Measurements from ENCODE around the gene ADAMTSL2.

Gene ADAMTSL2

DNA sequence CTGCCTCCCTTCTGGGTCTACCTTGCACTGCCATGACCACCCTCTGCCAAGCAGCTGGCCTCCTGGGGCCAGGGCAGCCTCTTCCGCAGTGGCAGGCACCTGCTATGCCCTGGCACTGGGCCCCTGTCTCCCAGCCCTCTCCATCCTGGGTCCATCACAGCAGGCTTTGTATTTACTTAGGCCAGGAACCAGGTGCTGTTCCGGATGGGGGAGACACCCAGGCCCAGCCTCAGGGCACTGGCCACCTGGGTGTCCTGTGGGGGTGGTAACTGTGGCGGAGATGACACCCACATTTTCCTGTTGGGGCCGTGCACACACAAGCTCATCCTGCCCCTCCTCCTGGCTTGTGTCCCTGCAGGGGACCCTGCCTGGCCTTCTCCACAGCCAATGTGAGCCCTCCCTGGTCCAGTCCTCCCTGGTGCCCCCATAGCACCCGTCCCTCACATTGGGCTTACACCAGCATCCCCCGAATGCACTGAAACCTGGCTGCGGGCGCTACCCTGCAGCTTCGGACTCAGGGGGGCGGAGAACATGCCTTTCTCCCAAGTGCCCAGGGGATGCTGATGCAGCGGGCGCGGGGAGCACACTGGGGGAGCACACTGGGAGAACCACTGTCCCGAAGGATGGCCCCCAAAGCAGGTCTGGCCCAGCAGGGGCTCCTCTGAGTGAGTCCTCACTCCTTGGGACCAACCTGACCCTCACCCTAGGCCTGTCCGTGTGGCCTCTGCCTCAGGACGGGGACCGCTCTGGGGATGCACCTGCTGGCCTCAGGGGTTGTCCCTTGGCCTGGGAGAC is 56.8 kb downstream of the ADAMTSL2 start:
- peak; percentile 72 for DNase-seq

- no peak for DNase-seq
Observed at GRCh38 chr9:133591985-133592384, 57.5 kb downstream of the ADAMTSL2 start.

- DNase-seq = no peak
Observed at GRCh38 chr9:133592731-133593409, 58.4 kb downstream of the ADAMTSL2 start.

GRCh38 chr9:133593587-133594253 is 59.2 kb downstream of the ADAMTSL2 start:
- no peak for DNase-seq

- DNase-seq = no peak
Observed at GRCh38 chr9:133594310-133594709, 59.8 kb downstream of the ADAMTSL2 start.

GRCh38 chr9:133595910-133596309 is 61.4 kb downstream of the ADAMTSL2 start:
- DNase-seq = no peak

GRCh38 chr9:133597316-133597957 is 62.9 kb downstream of the ADAMTSL2 start:
- DNase-seq = no peak

GRCh38 chr9:133598978-133599377 is 64.5 kb downstream of the ADAMTSL2 start:
- DNase-seq = no peak

DNA sequence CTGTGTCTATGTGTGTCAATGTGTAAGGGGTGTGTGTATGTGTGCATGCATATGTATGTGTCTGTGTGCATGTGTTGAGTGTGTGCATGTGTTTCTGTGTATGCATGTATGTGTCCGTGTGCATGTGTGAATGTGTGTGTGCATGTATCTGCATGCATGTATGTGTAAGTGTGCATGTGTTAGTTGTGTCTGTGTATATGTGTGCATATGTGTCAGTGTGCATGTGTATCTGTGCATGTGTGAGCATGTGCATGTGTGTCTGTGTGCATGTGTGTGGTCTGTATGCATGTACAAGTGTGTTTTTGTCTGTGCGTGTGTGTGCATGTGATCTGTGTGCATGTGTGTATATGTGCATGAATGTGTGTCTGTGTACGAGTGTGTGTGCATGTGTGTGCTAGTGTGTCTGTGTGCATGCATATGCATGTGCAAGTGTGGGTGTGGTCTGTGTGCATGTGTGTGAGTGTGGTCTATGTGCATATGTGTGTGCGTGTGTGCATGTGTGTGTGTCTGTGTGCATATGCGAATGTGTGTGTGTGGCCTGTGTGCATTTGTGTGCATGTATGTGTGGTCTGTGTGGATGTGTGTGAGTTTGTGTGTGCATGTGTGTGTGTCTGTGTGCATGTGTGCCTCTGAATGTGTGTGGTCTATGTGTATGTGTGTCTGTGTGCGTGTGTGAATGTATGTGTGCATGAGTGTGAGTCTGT is 65.1 kb downstream of the ADAMTSL2 start:
- DNase-seq = no peak

DNA sequence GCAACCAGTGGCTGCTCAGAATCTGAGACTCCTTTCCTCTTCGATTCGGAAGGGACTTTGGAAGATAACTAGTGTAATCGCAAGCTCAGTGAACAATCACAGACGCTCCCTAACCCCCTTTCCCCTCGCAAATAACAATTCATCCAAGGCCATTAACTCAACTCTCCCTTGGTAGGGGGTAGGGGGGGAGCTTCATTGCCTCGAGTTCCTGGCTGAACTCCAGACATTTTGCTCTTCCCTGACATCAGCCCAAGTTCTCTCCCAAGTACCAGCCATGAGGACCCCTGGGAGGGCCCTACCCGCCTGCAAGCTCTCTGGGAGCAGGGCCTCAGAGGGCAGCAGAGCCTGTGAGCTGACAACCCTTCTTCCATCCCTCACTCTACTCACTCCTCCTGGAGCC is 66.2 kb downstream of the ADAMTSL2 start:
- DNase-seq = no peak

DNA sequence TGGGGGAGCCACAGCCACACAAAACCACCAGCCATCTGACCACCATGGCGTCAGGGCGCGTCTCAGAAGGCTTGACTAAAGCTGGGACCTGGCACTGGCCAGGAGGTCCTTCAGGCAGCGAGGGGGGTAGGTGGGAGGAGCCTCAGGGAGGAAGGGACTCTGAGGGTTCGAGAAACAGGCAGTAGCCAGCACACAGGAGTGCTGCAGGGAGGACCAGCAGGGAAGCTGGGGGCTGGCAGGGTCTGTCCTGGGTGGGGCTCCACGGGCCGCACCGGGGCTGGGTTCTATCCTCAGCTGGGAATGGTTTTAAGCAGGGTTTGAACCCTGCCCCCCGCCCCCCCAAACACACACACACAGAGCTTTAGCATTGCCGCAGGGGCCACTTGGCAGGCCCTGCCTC is 67.2 kb downstream of the ADAMTSL2 start:
- DNase-seq = no peak

DNA sequence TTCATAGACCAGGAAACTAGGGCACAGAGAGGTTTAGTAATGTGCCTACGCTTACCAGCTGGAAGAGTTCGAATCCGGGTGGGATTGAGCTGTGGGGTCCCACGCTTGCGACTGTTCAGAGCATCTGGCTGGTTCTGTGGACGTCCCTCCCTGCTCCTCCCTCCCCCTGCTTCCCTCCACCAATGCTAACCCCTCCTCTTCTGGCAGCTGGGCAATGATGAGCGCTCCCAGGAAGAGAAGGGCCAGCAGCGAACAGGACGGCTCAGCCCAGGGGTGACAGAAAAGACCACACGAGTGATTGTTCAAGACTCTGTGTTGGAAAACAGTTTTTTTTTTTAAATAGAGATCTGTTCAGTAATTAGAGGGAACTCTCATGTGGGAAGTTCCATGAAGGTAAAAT is 67.8 kb downstream of the ADAMTSL2 start:
- DNase-seq = peak; percentile 45

DNA sequence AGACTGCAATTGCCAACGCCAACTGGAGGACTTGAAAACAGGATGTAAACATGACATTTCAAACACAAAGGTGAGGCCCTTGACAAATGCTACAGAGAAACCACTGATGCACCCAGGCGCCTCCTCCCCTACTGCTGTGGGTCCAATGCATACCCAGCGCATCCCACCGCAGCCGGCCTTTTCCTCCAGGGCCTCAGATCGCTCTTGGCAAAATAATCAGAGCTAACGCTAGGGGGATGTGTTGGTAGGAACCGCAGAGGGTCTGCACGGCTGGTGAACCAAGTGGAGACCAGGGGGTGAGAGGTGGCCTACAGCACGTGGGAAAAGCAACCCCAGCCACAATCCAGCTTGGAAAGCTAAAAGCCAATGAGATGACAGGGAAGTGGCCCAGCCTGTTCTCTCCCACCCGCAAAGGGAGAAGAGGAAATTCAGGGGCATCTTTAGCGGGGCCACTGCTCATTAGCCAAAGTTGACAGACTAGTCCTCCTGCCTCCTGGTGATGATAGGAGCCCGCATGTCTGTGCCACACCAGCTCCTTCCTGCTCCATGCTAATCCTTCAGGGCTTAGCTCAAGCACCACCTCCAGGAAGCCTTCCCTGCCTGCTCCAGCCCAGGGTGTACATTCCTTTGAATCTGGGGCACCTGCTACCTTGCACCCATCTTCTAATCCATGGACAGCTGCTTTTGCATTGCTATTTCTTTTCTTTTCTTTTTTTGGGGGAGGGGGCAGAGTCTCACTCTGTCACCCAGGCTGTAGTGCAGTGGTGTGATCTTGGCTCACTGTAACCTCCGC is 68.8 kb downstream of the ADAMTSL2 start:
- DNase-seq = peak; percentile 16

GRCh38 chr9:133604214-133604613 is 69.7 kb downstream of the ADAMTSL2 start:
- no peak for DNase-seq

DNA sequence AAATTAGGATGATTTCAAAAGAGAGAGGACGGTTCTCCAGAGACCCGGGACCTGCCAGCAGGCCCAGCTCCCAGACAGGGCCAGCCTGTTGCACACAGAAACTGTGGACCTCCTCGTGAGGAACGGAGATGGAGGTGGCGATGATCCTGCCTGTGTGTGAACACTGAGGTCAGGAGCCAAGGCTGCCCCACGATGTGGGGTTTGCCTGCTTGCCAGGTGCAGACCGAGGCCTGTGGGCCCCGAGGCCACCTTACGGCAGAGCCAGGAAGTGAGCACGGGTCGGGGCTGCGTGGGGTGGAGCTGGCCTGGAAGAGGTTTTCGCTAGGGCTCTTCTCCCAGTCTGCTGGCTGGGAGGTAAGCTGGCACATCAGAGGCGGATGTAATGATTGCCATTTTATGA is 70.4 kb downstream of the ADAMTSL2 start:
- DNase-seq = no peak

GRCh38 chr9:133605446-133605845 is 70.9 kb downstream of the ADAMTSL2 start:
- no peak for DNase-seq

DNA sequence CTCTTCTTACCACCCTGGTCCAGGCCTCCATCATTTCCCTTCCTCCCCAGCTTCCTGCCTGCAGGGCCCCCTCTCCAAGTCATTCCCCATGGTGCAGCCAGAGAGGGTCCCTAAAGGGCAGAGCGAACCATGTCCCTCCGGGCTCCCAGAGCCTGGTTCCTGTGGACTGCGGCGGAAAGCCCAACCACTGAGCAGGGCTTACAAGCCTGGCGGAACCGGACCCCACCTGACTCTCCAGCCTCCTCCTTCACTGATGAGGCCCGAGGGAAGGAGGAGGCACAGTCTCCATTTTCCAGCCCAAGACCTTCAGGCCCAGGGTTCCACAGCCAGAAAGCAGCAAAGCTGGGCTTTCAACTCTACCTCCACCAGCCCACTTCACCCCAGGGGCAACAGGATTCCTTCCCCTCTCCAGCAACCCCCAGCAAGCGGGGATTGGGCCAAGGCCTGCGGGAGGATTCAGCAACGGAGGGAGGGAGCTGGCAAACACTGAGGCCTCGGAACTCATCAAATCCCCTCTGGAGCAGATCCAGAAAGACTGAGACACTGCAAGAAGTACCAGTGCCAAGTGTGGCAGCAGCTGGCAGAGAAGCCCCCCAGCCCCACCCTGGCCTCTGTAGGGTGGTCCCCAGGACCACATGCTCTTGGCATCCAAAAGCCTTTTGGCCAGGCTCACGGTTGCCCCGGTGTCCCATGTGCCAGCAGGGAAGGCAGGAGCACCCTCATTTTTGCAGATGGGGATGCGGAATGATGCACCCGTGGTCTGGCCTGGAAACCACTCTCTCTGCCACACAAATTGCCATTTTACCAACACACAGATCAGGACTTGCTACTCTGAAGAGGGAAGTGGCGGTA is 71.6 kb downstream of the ADAMTSL2 start:
- no peak for DNase-seq

DNA sequence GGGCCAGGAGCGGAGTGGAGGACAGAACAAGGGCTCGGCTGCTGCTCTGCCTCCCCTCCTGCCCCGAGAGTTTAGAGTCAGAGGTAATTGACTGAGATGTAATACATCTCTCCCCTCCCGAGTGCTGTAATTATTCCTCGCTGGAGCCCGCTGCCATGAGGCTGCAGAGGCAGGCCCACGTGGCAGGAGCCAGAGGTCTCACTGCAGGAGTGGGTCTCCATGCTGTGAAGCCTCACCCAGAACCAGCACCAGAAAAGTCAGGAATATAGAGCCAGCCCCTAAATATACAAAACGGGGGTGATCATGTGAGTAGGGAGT is 72.2 kb downstream of the ADAMTSL2 start:
- no peak for DNase-seq

DNA sequence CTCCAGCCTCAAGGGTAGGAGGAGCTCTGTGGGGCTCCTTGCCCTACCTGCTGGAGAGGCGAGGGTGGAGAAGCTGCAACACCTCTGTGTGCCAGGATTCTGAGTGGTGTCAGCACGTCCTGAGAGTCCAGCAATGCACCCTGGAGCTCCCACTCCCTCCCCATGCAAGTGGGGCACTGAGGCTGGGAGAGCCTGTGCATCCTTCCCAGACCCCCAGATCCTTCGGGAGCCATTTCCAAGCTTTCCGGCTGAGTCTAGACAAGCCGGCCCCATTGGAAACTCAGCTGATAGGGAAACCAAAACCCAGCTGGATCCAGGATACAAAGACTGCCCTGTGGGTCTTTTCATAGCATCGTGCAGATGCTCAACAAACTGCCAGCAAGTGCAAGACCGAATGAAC is 72.9 kb downstream of the ADAMTSL2 start:
- no peak for DNase-seq

DNA sequence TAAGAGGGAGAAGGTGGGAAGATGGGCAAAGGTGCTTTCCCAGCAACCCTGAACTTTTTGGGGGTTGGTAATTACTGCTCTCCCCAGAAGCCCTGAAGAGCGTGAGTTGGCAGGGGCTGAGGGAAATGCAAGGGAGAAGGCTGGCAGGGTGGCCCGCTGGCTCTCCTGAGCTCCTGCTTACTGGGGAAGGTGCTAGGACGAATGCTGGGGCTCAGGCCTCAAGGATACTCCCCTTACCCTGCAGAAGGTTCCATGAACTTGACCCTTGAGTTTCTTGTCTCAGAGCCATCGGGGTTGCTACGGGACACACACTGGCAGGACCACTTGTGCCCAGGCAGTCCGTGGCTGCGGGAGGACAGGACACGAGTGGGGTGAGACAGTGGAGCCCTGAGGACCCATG is 73.5 kb downstream of the ADAMTSL2 start:
- DNase-seq = no peak

DNA sequence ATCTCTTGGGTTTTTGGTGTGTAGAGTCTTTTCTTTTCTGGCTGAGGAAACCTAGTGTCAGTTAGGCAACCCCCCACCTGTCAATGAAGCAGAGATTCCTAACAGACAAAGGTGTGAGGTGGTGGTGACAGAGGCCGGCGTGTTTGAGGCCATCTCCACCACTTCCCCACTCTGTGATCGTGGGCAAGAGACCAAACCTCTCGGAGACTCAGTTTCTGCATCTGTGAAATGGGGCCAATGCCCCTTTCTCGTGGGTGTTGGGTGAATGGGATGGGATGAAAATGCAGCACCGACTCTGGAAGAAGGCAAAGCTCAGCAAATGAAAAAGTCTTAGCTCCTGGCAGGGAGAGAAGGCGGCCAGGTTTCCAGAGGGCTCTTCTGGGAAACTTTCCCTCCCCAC is 73.9 kb downstream of the ADAMTSL2 start:
- DNase-seq = no peak

Measured in NCI-H774 (cell line).